Activated CD4-positive, alpha-beta T cell treated with anti-CD3 and anti-CD28 coated beads for 36 hours (primary cell): ENCODE measurements around the gene TTC23. TPM values are rescaled to one million over a fixed set of nuclear protein-coding genes. Genes with fewer than 3 reads are reported as not detected.

Experiments used
- ATAC-seq: fragments of 200-7000 bp; cut with Tn5 transposase; one replicate; pipeline ENCODE4 v1.10.0; 2021; ENCODE audit warnings: mild to moderate bottlenecking, moderate library complexity
- CTCF ChIA-PET: fragments of 350-600 bp; sonication (Branson Sonifier 250); formaldehyde crosslinking; loops from one replicate; lab custom pipeline; 2021; ENCODE audit warnings: antibody characterized with exemption; lab: Charles Lee
- POLR2A ChIA-PET: fragments of 350-600 bp; sonication (Branson Sonifier 250); formaldehyde crosslinking; loops from one replicate; lab custom pipeline; 2021; ENCODE audit warnings: antibody characterized with exemption, inconsistent platforms; lab: Charles Lee
- DNase-seq: peaks from one replicate; pipeline ENCODE4 v3.0.0-alpha.2; 2020
- H3K27ac Mint-ChIP-seq: one replicate; pipeline ENCODE4 v1.8.0; 2021; ENCODE audit warnings: mixed read lengths
- H3K27me3 Mint-ChIP-seq: one replicate; pipeline ENCODE4 v1.8.0; 2021; ENCODE audit warnings: mixed read lengths
- H3K36me3 Mint-ChIP-seq: one replicate; pipeline ENCODE4 v1.8.0; 2021; ENCODE audit warnings: low read depth, mixed read lengths
- H3K4me1 Mint-ChIP-seq: one replicate; pipeline ENCODE4 v1.8.0; 2021; ENCODE audit warnings: mixed read lengths
- H3K4me3 Mint-ChIP-seq: one replicate; pipeline ENCODE4 v1.8.0; 2021; ENCODE audit warnings: mild to moderate bottlenecking, moderate library complexity, mixed read lengths
- H3K9me3 Mint-ChIP-seq: one replicate; pipeline ENCODE4 v1.8.0; 2021; ENCODE audit warnings: low read depth, mixed read lengths
- intact Hi-C, 2 experiments: fragments of 100-400 bp; cut with DNase I in 1 of 2; cut with micrococcal nuclease in 1 of 2; formaldehyde crosslinking; loops; one replicate each; pipeline versions ENCODE4 v1.14.2 to v1.15.1; 2022 to 2024; cut with DNase I, micrococcal nuclease
- total RNA-seq, 2 experiments: library from RNA; stranded (reverse); gene quantifications; one replicate each; pipeline ENCODE4 v1.2.3, GENCODE V29; 2021

TTC23 gene
- total RNA-seq, 2 experiments from 2014 or later: 5.5 to 9.0 TPM

GRCh38 chr15:99145778-99146177, 103.6 kb downstream of the TTC23 start:
- H3K9me3 Mint-ChIP-seq: no peaks in the 10 kb centered on the region
- H3K36me3 Mint-ChIP-seq: no peaks in the 10 kb centered on the region
- ATAC-seq (no peak), DNase-seq (no peak)
- no peaks in the 10 kb centered on the region for H3K4me1 Mint-ChIP-seq
- intact Hi-C loops: no loop called here
- no peak overlapping the region for H3K27ac Mint-ChIP-seq
- no peaks in the 10 kb centered on the region for H3K27me3 Mint-ChIP-seq
- H3K4me3 Mint-ChIP-seq: no peak overlapping the region
- ChIA-PET POLR2A (no interaction called here), CTCF (interaction anchor here (0.7 kb wide), 1 partner anchor 9 kb away, joined by 3 read pairs; no protein-coding TSS in a partner anchor)

DNA sequence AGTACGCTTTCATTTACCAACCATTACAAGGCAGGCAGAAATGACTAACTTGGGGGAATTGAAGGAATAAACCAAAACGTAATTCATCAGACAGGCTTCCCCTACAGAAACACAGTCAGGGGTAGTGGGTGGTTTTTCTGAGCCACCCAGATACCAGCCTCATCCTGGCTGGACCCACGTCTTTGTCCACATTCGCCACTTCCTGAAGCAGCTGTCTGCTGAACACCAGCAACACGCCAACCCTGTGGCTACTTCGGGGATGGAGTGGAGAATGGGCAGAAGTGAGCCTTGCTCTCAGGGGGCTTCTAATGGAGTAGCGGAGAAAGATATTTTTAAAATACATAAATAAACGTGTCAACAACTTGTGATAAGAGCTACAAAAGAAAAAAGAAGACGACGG, 104.4 kb downstream of the TTC23 start:
- ATAC-seq (no peak), DNase-seq (no peak)
- Mint-ChIP-seq H3K4me1 (no peaks in the 10 kb centered on the region), H3K4me3 (no peak overlapping the region), H3K9me3 (no peaks in the 10 kb centered on the region), H3K27me3 (no peaks in the 10 kb centered on the region), H3K36me3 (no peaks in the 10 kb centered on the region), H3K27ac (no peak overlapping the region)
- intact Hi-C loops: no loop called here
- CTCF ChIA-PET: no interaction called here
- POLR2A ChIA-PET: no interaction called here

DNA sequence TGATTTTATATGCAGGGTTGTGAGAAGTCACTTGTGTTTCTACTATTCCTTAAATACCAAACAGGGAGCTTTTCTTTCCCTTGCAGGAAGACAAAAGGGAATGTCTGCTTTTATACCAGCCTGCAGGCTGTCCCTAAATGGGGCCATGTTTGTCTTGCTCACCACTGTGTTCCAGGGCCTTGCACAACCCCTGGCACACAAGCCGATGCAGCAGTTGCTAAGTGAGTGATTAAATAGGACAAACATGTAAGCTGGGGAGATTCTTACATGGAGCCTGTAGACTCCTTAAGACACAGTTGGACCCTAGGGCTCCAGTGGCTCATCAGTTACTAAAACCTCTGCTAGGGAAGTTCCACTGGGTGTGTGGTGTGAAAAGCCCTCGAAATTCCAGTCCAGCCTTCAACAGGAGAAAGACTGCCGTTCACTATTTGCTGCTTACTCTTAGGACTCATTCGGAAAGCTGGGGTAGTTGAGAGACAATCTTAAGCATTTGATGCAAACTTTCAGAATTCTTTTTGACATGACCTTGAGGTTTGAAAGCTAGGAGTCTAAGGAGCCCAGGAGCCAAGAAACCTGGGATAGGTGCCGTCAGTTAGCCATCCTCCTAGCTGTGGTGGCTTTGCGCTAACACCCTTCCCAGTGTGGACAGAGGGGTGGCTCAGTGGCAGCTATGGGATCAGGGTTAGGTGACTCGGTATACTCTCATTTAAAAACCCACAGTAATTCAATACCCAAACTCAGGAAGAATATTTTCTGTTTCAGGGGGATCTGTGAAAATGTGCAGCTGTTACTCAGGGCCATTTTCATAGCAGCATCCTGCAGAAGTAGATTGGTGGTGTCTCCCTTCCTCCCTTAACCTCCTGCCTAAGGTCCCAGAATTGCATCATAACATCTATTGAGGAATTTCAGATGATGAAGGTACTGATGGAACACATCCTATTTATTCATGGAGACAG, 105.4 kb downstream of the TTC23 start:
- no peak overlapping the region for H3K4me3 Mint-ChIP-seq
- no peaks in the 10 kb centered on the region for H3K27me3 Mint-ChIP-seq
- POLR2A ChIA-PET: no interaction called here
- DNase-seq: no peak
- no peaks in the 10 kb centered on the region for H3K9me3 Mint-ChIP-seq
- CTCF ChIA-PET: interaction anchor here (1.2 kb wide), 1 partner anchor 8 kb away, joined by 4 read pairs; no protein-coding TSS in a partner anchor
- no peak for ATAC-seq
- H3K27ac Mint-ChIP-seq: no peak overlapping the region
- H3K36me3 Mint-ChIP-seq: no peaks in the 10 kb centered on the region
- no peaks in the 10 kb centered on the region for H3K4me1 Mint-ChIP-seq
- intact Hi-C loops: no loop called here

DNA sequence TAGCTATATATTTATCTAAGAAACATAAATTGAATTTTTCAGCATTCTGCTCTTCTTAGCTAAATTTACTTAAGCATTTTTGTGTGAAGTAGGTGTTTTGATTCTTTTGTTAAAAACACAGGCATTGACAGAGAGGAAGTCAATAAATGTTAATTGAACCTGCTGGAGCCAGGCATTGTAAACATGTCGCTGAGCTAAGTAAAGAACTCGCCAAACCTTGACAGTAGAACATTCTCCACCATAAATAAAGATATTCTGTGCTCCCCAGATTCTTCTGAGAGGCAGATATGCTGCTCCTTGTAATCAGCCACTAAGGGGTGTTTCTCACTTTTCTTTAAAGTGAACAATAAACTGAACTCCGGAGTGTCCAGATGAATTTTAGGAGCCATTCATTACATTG, 106.1 kb downstream of the TTC23 start:
- ATAC-seq: no peak
- CTCF ChIA-PET: interaction anchor here (1.2 kb wide), 1 partner anchor 9 kb away, joined by 4 read pairs; no protein-coding TSS in a partner anchor
- intact Hi-C loops: no loop called here
- no peak for DNase-seq
- POLR2A ChIA-PET: no interaction called here
- Mint-ChIP-seq H3K4me3 (no peak overlapping the region), H3K4me1 (no peaks in the 10 kb centered on the region), H3K9me3 (no peaks in the 10 kb centered on the region), H3K27ac (no peak overlapping the region), H3K36me3 (no peaks in the 10 kb centered on the region), H3K27me3 (no peaks in the 10 kb centered on the region)

- no peaks in the 10 kb centered on the region for H3K27me3 Mint-ChIP-seq
- H3K27ac Mint-ChIP-seq: no peak overlapping the region
- no peak for DNase-seq
- H3K4me3 Mint-ChIP-seq: no peak overlapping the region
- intact Hi-C loops: no loop called here
- POLR2A ChIA-PET: no interaction called here
- no peak for ATAC-seq
- no peaks in the 10 kb centered on the region for H3K4me1 Mint-ChIP-seq
- H3K9me3 Mint-ChIP-seq: no peaks in the 10 kb centered on the region
- no peaks in the 10 kb centered on the region for H3K36me3 Mint-ChIP-seq
- CTCF ChIA-PET: interaction anchor here (1.2 kb wide), 1 partner anchor 10 kb away, joined by 4 read pairs; no protein-coding TSS in a partner anchor
Observed at GRCh38 chr15:99142562-99142961, 106.8 kb downstream of the TTC23 start.

DNA sequence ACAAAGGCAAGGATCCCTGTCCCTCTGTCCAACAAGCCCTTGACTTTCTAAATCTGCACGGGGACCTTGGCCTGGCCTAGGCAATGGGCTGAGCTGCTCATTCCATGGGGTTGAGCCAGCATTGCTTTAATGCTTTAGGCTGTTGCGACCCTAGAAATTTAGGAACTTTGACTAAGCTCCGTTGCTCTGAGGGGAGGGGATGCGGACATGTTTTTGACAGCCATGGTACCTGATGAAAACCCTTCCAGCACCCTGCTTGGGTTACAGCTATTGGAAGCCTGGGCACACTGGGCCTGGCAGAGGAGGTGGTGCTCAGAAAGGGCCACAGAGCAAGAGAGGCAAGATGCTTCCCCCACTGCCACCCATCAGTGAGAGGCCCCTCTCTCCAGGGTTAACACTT, 107.4 kb downstream of the TTC23 start:
- Mint-ChIP-seq H3K4me3 (no peak overlapping the region), H3K36me3 (no peaks in the 10 kb centered on the region), H3K9me3 (no peaks in the 10 kb centered on the region), H3K4me1 (no peaks in the 10 kb centered on the region), H3K27ac (no peak overlapping the region), H3K27me3 (no peaks in the 10 kb centered on the region)
- no peak for ATAC-seq
- DNase-seq: no peak
- POLR2A ChIA-PET: no interaction called here
- CTCF ChIA-PET: no interaction called here
- intact Hi-C loops: no loop called here

DNA sequence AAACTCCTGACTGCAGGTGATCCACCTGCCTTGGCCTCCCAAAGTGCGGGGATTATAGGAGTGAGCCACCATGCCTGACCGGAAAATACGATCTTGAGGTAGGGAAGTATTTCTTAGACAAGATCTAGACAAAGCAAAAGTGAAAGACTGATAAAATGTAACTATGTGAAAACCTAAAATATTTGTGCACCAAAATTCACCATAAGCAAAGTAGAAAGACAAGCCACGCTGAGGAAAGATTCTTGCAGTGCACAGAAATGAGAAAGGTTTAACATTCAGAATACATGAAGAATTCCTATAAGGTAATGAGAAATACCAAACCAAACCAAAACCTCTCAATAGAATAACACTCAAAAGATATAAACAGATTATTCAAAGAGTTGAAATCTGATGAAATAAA, 108.8 kb downstream of the TTC23 start:
- Mint-ChIP-seq H3K9me3 (no peaks in the 10 kb centered on the region), H3K4me1 (no peaks in the 10 kb centered on the region), H3K27ac (no peak overlapping the region), H3K4me3 (no peak overlapping the region), H3K36me3 (no peaks in the 10 kb centered on the region), H3K27me3 (no peaks in the 10 kb centered on the region)
- intact Hi-C loops: no loop called here
- ATAC-seq (no peak), DNase-seq (no peak)
- POLR2A ChIA-PET: no interaction called here
- CTCF ChIA-PET: no interaction called here

- Mint-ChIP-seq H3K4me1 (no peaks in the 10 kb centered on the region), H3K4me3 (no peak overlapping the region), H3K36me3 (no peaks in the 10 kb centered on the region), H3K9me3 (no peaks in the 10 kb centered on the region), H3K27me3 (no peaks in the 10 kb centered on the region), H3K27ac (no peak overlapping the region)
- POLR2A ChIA-PET: no interaction called here
- DNase-seq (no peak), ATAC-seq (no peak)
- CTCF ChIA-PET: interaction anchor here (0.6 kb wide), 1 partner anchor 30 kb away, joined by 3 read pairs; no protein-coding TSS in a partner anchor
- intact Hi-C loops: no loop called here
Observed at GRCh38 chr15:99139276-99139675, 110.1 kb downstream of the TTC23 start.

DNA sequence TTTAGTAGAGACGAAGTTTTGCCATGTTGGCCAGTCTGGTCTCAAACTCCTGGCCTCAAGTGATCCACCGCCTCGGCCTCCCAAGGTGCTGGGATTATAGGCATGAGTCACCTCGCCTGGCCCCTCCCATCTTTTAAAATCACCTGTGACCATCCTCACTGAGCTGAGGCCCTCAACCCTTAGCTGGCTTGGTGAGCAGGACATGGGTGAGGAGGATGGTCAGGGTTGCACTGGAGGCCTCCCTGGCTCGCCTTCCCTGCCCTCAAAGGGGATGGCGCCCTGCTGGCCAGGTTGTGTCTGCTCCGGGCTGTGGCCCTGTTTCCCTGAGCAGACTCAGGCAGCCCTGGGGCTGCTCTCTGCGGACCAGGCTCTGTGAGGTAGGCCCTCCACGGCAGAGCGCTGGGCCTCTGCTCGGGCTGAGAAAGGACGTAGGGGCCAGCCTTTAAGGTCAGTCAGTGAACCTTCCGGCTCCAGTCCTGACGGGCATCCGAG, 110.8 kb downstream of the TTC23 start:
- intact Hi-C loops: no loop called here
- Mint-ChIP-seq H3K9me3 (no peaks in the 10 kb centered on the region), H3K4me3 (no peak overlapping the region), H3K36me3 (no peaks in the 10 kb centered on the region), H3K4me1 (no peaks in the 10 kb centered on the region), H3K27ac (no peak overlapping the region), H3K27me3 (no peaks in the 10 kb centered on the region)
- ATAC-seq (no peak), DNase-seq (no peak)
- ChIA-PET CTCF (no interaction called here), POLR2A (no interaction called here)

DNA sequence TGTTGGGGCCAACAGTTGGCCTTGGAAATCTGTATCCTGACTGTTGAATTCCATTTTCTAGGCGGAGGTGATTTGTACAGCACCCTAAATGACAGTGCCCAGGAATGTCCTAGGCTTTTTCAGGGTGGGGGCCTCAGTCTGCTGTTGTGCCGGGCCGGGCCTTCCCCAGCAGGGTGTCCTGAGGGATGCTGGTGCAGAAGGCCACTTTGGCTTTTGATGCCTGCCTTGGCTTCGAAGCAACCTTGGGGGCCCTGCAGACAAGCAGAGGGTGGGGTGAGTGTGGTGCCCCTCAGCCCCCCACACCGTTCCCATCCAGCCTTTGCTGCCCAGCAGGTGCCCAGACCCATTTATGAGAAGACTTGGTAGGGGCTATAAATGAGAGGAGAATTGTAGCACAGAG, 111.5 kb downstream of the TTC23 start:
- intact Hi-C loops: no loop called here
- H3K36me3 Mint-ChIP-seq: no peaks in the 10 kb centered on the region
- H3K4me1 Mint-ChIP-seq: no peaks in the 10 kb centered on the region
- H3K27ac Mint-ChIP-seq: no peak overlapping the region
- no peaks in the 10 kb centered on the region for H3K9me3 Mint-ChIP-seq
- ATAC-seq (no peak), DNase-seq (no peak)
- CTCF ChIA-PET: no interaction called here
- no peaks in the 10 kb centered on the region for H3K27me3 Mint-ChIP-seq
- H3K4me3 Mint-ChIP-seq: no peak overlapping the region
- POLR2A ChIA-PET: no interaction called here

DNA sequence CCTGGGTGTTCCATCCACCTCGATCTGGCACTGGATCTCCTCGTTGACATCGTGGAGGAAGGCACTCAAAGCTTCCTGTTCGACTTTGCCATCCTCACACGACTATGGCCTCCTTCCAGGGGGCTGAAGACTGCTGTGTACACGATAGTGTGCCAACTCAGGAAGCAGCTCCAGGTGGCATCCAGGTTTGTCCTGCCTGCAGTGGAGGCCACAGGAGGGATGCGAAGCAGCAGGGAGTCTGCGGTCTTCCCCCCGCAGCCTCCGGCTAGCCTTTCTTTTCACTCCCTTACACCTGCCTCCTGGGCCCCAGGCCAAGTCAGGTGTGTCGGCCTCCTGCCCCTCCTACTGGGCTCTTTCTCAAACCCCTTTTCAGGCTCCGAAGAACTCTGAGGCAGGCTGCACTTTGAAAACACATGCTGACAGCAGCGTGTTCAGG, 112.3 kb downstream of the TTC23 start:
- Mint-ChIP-seq H3K4me1 (no peaks in the 10 kb centered on the region), H3K36me3 (no peaks in the 10 kb centered on the region), H3K27ac (no peak overlapping the region), H3K9me3 (no peaks in the 10 kb centered on the region), H3K27me3 (no peaks in the 10 kb centered on the region), H3K4me3 (no peak overlapping the region)
- ATAC-seq: no peak
- ChIA-PET CTCF (no interaction called here), POLR2A (no interaction called here)
- DNase-seq: no peak
- intact Hi-C loops: no loop called here

DNA sequence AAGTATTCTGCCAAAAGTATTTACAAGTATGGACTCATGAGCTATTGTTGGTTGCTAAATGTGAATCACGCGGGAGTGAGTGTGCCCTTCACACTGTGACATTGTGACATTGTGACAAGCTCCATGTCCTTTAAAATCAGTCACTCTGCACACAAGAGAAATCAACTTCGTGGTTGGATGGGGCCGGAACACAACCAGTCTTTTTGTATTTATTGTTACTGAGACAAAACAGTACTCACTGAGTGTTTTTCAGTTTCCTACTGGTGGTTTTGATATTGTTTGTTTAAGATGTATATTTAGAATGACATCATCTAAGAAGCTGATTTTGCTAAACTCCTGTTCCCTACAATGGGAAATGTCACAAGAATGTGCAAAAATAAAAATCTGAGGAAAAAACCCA, 114.2 kb downstream of the TTC23 start:
- ATAC-seq (peak; percentile 60), DNase-seq (peak; percentile 21)
- H3K27me3 Mint-ChIP-seq: no peaks in the 10 kb centered on the region
- H3K4me1 Mint-ChIP-seq: no peaks in the 10 kb centered on the region
- intact Hi-C loops: no loop called here
- CTCF ChIA-PET: interaction anchor here (0.9 to 1.0 kb wide), 3 partner anchors 26 to 78 kb away, joined by 3 to 5 read pairs (median 4); no protein-coding TSS in a partner anchor
- no peak overlapping the region for H3K4me3 Mint-ChIP-seq
- H3K27ac Mint-ChIP-seq: no peak overlapping the region
- no peaks in the 10 kb centered on the region for H3K36me3 Mint-ChIP-seq
- H3K9me3 Mint-ChIP-seq: no peaks in the 10 kb centered on the region
- POLR2A ChIA-PET: no interaction called here
